Transverse colon (tissue), 3 donors: Measurements from ENCODE around the gene RUNX1.

Experiments
- CTCF ChIP-seq, 5 experiments: fragments of 200-600 bp in 3 of 5; fragments of 450-650 bp in 2 of 5; sonication (generic) in 3 of 5; IDR thresholded peaks; 1 replicate in 2 of 5; 2 replicates in 3 of 5; pipeline ENCODE4 v1.5.1; 2016 to 2017; ENCODE audit warnings: antibody characterized with exemption in 5 of 5, inconsistent platforms in 3 of 5, mild to moderate bottlenecking in 2 of 5, moderate library complexity in 1 of 5
- POLR2A ChIP-seq: fragments of 450-650 bp; IDR thresholded peaks from one replicate; pipeline ENCODE4 v1.6.1; 2016; ENCODE audit warnings: antibody characterized with exemption, mild to moderate bottlenecking, moderate library complexity

DNA sequence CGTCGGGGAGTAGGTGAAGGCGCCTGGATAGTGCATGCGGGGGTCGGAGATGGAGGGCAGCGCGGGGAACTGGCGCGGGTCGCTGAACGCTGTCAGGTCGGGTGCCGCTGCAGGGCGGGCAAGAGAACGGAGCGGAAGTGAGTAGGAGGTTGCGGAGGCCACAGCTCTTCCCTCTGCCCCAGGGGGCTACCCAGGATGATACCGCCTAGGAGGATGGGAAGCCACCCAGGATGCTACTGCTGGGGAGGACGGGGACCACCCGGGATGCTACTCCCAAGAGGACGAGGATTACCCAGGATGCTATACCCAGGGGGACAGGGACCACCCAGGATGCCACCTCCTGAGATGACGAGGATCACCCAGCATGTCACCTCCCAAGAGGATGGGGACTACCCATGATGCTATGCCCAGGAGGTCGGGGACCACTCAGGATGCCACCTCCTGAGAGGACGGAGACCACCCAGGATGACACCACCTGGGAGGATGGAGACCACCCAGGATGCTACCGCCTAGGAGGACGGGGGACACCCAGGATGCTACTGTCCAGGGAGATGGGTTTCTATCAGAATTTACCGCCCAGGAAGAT, 256.5 kb downstream of the RUNX1 start:
- TF ChIP-seq POLR2A, result no peak
- TF ChIP-seq CTCF (IDR thresholded peaks at IDR 0.05), result no peak
